ENCODE data around the gene PDE9A.

The PDE9A gene

GRCh38 chr21:42721341-42721824 lies 68.0 kb downstream of the PDE9A start:
- TF ChIP-seq CTCF (IDR thresholded peaks at IDR 0.05; ENCODE audit: borderline replicate concordance, extremely low read depth, low read length, poor library complexity, severe bottlenecking) (no peak), EZH2 (IDR thresholded peaks at IDR 0.05; ENCODE audit: borderline replicate concordance, low read depth, low read length, severe bottlenecking) (no peak)
- no peak for DNase-seq
- H3K4me2 ChIP-seq (ENCODE audit: insufficient read depth, low read length), result no peak overlapping the region
- H3K4me3 ChIP-seq (ENCODE audit: low read depth in 1 of 2, low read length in 2 of 2), result no peak overlapping the region
- H3K27ac ChIP-seq (ENCODE audit: low read length), result no peak overlapping the region
- H4K20me1 ChIP-seq (ENCODE audit: insufficient read depth, low read length), result no peaks in the 10 kb centered on the region
- no peaks in the 10 kb centered on the region for H3K36me3 ChIP-seq (ENCODE audit: insufficient read depth, low read length)
- H3K9ac ChIP-seq (ENCODE audit: low read depth, low read length), result no peak overlapping the region
- ATAC-seq (ENCODE audit: insufficient read depth, low read depth), result no peak
- H2AFZ ChIP-seq (ENCODE audit: low read depth, low read length), result no peak overlapping the region
- H3K4me1 ChIP-seq (ENCODE audit: insufficient read depth, low read length), result no peaks in the 10 kb centered on the region
- H3K79me2 ChIP-seq (ENCODE audit: insufficient read depth, low read length), result no peaks in the 10 kb centered on the region
- H3K9me3 ChIP-seq (ENCODE audit: insufficient read depth, low read length, severe bottlenecking), result no peaks in the 10 kb centered on the region
- H3K27me3 ChIP-seq (ENCODE audit: insufficient read depth, low read length, poor library complexity), result no peaks in the 10 kb centered on the region

- Histone ChIP-seq H3K36me3 (ENCODE audit: insufficient read depth, low read length) (no peaks in the 10 kb centered on the region), H3K4me1 (ENCODE audit: insufficient read depth, low read length) (no peaks in the 10 kb centered on the region), H3K4me2 (ENCODE audit: insufficient read depth, low read length) (no peak overlapping the region), H3K79me2 (ENCODE audit: insufficient read depth, low read length) (no peaks in the 10 kb centered on the region), H2AFZ (ENCODE audit: low read depth, low read length) (no peak overlapping the region), H3K9me3 (ENCODE audit: insufficient read depth, low read length, severe bottlenecking) (no peaks in the 10 kb centered on the region), H4K20me1 (ENCODE audit: insufficient read depth, low read length) (no peaks in the 10 kb centered on the region), H3K9ac (ENCODE audit: low read depth, low read length) (no peak overlapping the region), H3K27me3 (ENCODE audit: insufficient read depth, low read length, poor library complexity) (no peaks in the 10 kb centered on the region), H3K4me3 (ENCODE audit: low read depth in 1 of 2, low read length in 2 of 2) (no peak overlapping the region), H3K27ac (ENCODE audit: low read length) (no peak overlapping the region)
- DNase-seq, result no peak
- ATAC-seq (ENCODE audit: insufficient read depth, low read depth), result no peak
- TF ChIP-seq CTCF (IDR thresholded peaks at IDR 0.05; ENCODE audit: borderline replicate concordance, extremely low read depth, low read length, poor library complexity, severe bottlenecking), result no peak
Observed at GRCh38 chr21:42722153-42722552, 68.7 kb downstream of the PDE9A start.

- Histone ChIP-seq H3K79me2 (ENCODE audit: insufficient read depth, low read length) (no peaks in the 10 kb centered on the region), H3K27ac (ENCODE audit: low read length) (no peak overlapping the region), H3K9ac (ENCODE audit: low read depth, low read length) (no peak overlapping the region), H3K4me2 (ENCODE audit: insufficient read depth, low read length) (no peak overlapping the region), H3K9me3 (ENCODE audit: insufficient read depth, low read length, severe bottlenecking) (no peaks in the 10 kb centered on the region), H4K20me1 (ENCODE audit: insufficient read depth, low read length) (no peaks in the 10 kb centered on the region), H3K4me1 (ENCODE audit: insufficient read depth, low read length) (no peaks in the 10 kb centered on the region), H3K4me3 (ENCODE audit: low read depth in 1 of 2, low read length in 2 of 2) (no peak overlapping the region), H2AFZ (ENCODE audit: low read depth, low read length) (no peak overlapping the region), H3K36me3 (ENCODE audit: insufficient read depth, low read length) (no peaks in the 10 kb centered on the region), H3K27me3 (ENCODE audit: insufficient read depth, low read length, poor library complexity) (no peaks in the 10 kb centered on the region)
- TF ChIP-seq EZH2 (IDR thresholded peaks at IDR 0.05; ENCODE audit: borderline replicate concordance, low read depth, low read length, severe bottlenecking) (no peak), CTCF (IDR thresholded peaks at IDR 0.05; ENCODE audit: borderline replicate concordance, extremely low read depth, low read length, poor library complexity, severe bottlenecking) (no peak)
- no peak for ATAC-seq (ENCODE audit: insufficient read depth, low read depth)
- DNase-seq, result no peak
Observed at GRCh38 chr21:42722808-42723473, 69.5 kb downstream of the PDE9A start.

Measured in DND-41 (cell line).